GM12873 (cell line): ENCODE measurements around the gene HOXA9.

Experiments used
- TF ChIP-seq, protein P1 (sequence below): IDR thresholded peaks from 2 replicates; pipeline ENCODE4 v1.5.1; 2012; ENCODE audit warnings: low read depth, mild to moderate bottlenecking, moderate library complexity, low read length, control low read depth; ENCODE audit not compliant: insufficient read depth; ENCODE audit errors: missing control alignments

HOXA9 gene

GRCh38 chr7:27199849-27200760 lies 34.8 kb upstream of the HOXA9 start, which contains the start of gene HOXA13:
Gene HOXA13 (minus strand): TSS chr7:27200091. CDS start chr7:27200077, 14 bp downstream.
- TF ChIP-seq, protein P1, sequence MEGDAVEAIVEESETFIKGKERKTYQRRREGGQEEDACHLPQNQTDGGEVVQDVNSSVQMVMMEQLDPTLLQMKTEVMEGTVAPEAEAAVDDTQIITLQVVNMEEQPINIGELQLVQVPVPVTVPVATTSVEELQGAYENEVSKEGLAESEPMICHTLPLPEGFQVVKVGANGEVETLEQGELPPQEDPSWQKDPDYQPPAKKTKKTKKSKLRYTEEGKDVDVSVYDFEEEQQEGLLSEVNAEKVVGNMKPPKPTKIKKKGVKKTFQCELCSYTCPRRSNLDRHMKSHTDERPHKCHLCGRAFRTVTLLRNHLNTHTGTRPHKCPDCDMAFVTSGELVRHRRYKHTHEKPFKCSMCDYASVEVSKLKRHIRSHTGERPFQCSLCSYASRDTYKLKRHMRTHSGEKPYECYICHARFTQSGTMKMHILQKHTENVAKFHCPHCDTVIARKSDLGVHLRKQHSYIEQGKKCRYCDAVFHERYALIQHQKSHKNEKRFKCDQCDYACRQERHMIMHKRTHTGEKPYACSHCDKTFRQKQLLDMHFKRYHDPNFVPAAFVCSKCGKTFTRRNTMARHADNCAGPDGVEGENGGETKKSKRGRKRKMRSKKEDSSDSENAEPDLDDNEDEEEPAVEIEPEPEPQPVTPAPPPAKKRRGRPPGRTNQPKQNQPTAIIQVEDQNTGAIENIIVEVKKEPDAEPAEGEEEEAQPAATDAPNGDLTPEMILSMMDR: no peak

DNA sequence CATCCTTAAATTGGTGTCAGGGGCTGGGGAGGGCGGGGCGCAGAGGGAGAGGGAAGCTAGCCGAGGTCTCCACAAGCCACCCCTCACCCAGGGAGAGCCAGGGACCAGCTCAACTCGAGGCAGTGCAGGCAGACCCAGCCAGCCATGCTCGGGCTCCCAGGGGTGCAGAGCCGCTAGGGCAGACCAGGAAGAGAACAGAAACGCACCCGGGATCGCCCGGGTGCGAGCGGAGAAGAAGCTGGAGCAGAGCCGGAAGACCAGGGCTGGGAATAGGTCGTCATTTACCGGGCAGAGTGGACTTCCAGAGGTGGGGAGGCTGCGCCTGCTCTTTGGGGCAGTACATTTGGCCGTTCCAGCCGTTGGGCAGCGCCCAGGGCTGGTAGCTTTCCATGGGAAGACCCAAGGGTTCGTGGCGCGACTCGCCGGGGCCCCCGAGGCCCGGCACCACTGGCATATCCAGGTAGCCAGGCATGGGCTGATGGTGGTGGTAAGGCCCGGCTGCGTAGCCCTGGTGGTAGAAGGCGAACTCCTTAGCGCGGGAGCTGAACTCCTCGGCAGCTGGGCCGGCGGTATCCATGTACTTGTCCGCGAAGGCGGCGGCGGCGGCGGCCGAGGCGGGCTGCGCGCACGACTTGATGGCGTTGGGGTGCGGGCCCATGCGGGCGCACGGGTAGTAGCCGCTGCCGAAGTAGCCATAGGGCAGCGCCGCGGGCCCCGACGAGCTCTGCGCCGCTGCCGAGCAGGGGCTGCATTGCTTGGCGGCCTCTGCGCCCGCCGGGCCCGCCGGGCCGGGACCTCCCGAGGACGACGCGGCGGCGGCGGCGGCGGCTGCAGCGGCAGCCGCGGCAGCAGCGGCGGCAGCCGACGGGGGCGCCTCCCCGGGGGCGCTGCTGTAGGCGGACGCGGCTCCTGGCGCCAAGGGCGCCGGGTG lies 33.8 kb upstream of the HOXA9 start:
- TF ChIP-seq, protein P1: no peak

GRCh38 chr7:27198138-27198841 lies 33.0 kb upstream of the HOXA9 start:
- TF ChIP-seq, protein P1: no peak

- TF ChIP-seq, protein P1: no peak
Measured at GRCh38 chr7:27197137-27198042, 32.1 kb upstream of the HOXA9 start.

DNA sequence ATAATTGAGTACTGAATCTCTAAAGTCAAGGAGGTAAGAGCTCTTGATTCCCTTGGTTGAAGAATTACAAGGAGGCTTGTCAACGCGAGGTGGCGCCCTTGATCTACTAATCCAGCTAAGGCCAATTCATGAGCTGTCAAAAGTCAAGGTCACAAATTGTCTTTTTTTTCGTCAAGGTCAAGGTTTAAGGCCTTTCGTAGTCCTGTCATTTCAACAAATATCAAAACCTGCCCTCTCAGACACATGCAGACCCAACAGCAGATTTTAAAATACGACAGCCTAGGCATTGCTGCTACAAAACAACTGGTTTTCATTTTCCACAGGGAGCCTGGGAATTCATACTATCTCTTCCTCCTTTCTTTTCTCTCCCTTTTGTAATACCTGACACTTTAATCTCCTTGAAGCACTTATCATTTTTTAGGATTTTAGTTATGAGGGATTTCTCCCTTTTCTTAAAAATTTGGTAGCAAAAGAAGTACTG lies 31.0 kb upstream of the HOXA9 start:
- TF ChIP-seq, protein P1: peak; percentile 80

GRCh38 chr7:27194686-27195379 lies 29.5 kb upstream of the HOXA9 start:
- TF ChIP-seq, protein P1: no peak
